Measurements from ENCODE around the gene CNTNAP2. TPM values are rescaled to one million over a fixed set of nuclear protein-coding genes. Genes with fewer than 3 reads are reported as not detected.

The CNTNAP2 gene
- total and polyA plus RNA-seq, 2 of the 8 experiments (the other 6 are each of a cell fraction or from before 2014, with no cell fraction given), result 27.9 to 71.0 TPM

GRCh38 chr7:146885231-146885630, 768.6 kb downstream of the CNTNAP2 start:
- no peak overlapping the region for H4K5ac ChIP-seq (ENCODE audit: insufficient read length, low read depth, low read length)
- TF ChIP-seq RBBP5 (IDR thresholded peaks at IDR 0.05; ENCODE audit: borderline replicate concordance, low read depth, low read length) (no peak), CHD1 (IDR thresholded peaks at IDR 0.05; ENCODE audit: low read depth, low read length) (no peak), SP2 (IDR thresholded peaks at IDR 0.05; ENCODE audit: low read length) (no peak)
- no peak overlapping the region for H3K56ac ChIP-seq (replicated peaks; ENCODE audit: insufficient read length, low read depth, low read length)
- no peaks in the 10 kb centered on the region for H3K79me1 ChIP-seq (ENCODE audit: low read depth, low read length)
- no peak overlapping the region for H3K4me2 ChIP-seq (ENCODE audit: insufficient read depth in 1 of 2, low read depth in 2 of 2, low read length in 2 of 2)
- no peak overlapping the region for H4K91ac ChIP-seq (replicated peaks; ENCODE audit: insufficient read length, low read length)
- H4K20me1 ChIP-seq (replicated peaks in 1 of 2; ENCODE audit: control insufficient read depth in 1 of 2, insufficient read depth in 2 of 2, low read length in 2 of 2), result no peaks in the 10 kb centered on the region
- H3K4me3 ChIP-seq (ENCODE audit: extremely low read depth in 1 of 4, insufficient read depth in 2 of 4, low read depth in 3 of 4, low read length in 4 of 4), result no peak overlapping the region
- H3K23me2 ChIP-seq (ENCODE audit: low read depth, low read length), result no peaks in the 10 kb centered on the region
- no peak overlapping the region for H3K23ac ChIP-seq (ENCODE audit: insufficient read length)
- H3K9me3 ChIP-seq (ENCODE audit: insufficient read depth in 2 of 2, low read depth in 1 of 2, low read length in 1 of 2), result no peaks in the 10 kb centered on the region; a peak in 1 of 4 replicates
- H3K14ac ChIP-seq (ENCODE audit: insufficient read length), result no peak overlapping the region
- H3K18ac ChIP-seq (ENCODE audit: extremely low read depth, low read length), result no peak overlapping the region
- no peak overlapping the region for H2BK15ac ChIP-seq (ENCODE audit: low read length)
- H3K4me1 ChIP-seq (replicated peaks in 1 of 4; ENCODE audit: control insufficient read depth in 3 of 4, insufficient read depth in 4 of 4, low read length in 3 of 4), result no peaks in the 10 kb centered on the region; a peak in 1 of 7 replicates
- no peak overlapping the region for H2BK120ac ChIP-seq (replicated peaks; ENCODE audit: low read depth, low read length)
- H3K9ac ChIP-seq (replicated peaks in 1 of 4; ENCODE audit: extremely low read depth in 1 of 4, low read depth in 3 of 4, low read length in 3 of 4), result no peak overlapping the region
- H2BK12ac ChIP-seq (ENCODE audit: low read depth, low read length), result no peak overlapping the region
- H2AFZ ChIP-seq (ENCODE audit: low read length), result no peak overlapping the region
- H3K79me2 ChIP-seq (ENCODE audit: control insufficient read depth in 1 of 2, insufficient read depth in 2 of 2, low read length in 2 of 2), result no peaks in the 10 kb centered on the region
- CTCF ChIA-PET (ENCODE audit: partially characterized antibody), result interaction anchor here (0.6 kb wide), 1 partner anchor 39 kb away, joined by 3 read pairs; no protein-coding TSS in a partner anchor
- WGBS, 2 experiments (ENCODE audit: extremely low coverage in 1 of 2, insufficient coverage in 1 of 2, insufficient read length in 1 of 2, insufficient replicate concordance in 2 of 2, low coverage in 1 of 2, low lambda C conversion rate in 2 of 2, missing lambda C conversion rate in 1 of 2), result 75% methylated on average over 2 of the region's 2 CpGs; no CpG with 5 or more reads in 1 of the 2 experiments
- no peak for DNase-seq (ENCODE audit: low read depth in 1 of 2, low spot score in 2 of 2)
- POLR2A ChIA-PET (ENCODE audit: partially characterized antibody), result no interaction called here
- H2BK20ac ChIP-seq (ENCODE audit: low read length), result no peak overlapping the region
- no peak overlapping the region for H2BK5ac ChIP-seq (ENCODE audit: low read depth, low read length)
- H4K8ac ChIP-seq (ENCODE audit: extremely low read depth, insufficient read depth, low read length), result no peak overlapping the region
- no peaks in the 10 kb centered on the region for H3K36me3 ChIP-seq (ENCODE audit: control insufficient read depth in 2 of 4, insufficient read depth in 4 of 4, low read length in 3 of 4)
- H3K27me3 ChIP-seq (replicated peaks in 1 of 4; ENCODE audit: control insufficient read depth in 3 of 4, extremely low read depth in 1 of 4, insufficient read depth in 3 of 4, low read length in 3 of 4), result no peaks in the 10 kb centered on the region
- no peak overlapping the region for H2AK5ac ChIP-seq (ENCODE audit: low read depth, low read length)
- no peak overlapping the region for H3K4ac ChIP-seq (replicated peaks; ENCODE audit: insufficient read length, low read depth, low read length)
- FAIRE-seq, result no peak
- no peak overlapping the region for H3K27ac ChIP-seq (ENCODE audit: low read depth, low read length)
